ENCODE measurements around the gene CCDC121.
"Not testable (repeated sequence)": the region's sequence is repeated elsewhere in the genome, so short reads cannot be mapped to it uniquely, and the experiment has no call there.

- TF ChIP-seq ELK3 (CRISPR knock-in tag; IDR thresholded peaks at IDR 0.05); PCBP1 (IDR thresholded peaks at IDR 0.05; ENCODE audit: low read depth, low read length, poor library complexity, severe bottlenecking); STAT5A (IDR thresholded peaks at IDR 0.05; ENCODE audit: borderline replicate concordance, low read length); TAF1 (IDR thresholded peaks at IDR 0.05; ENCODE audit: control insufficient read depth, extremely low read depth, insufficient read depth, low read length, severe bottlenecking); SP1 (CRISPR knock-in tag; IDR thresholded peaks at IDR 0.05); MAFK (IDR thresholded peaks at IDR 0.05; ENCODE audit: low read length); E2F5 (CRISPR knock-in tag; IDR thresholded peaks at IDR 0.05); USF2 (CRISPR knock-in tag; IDR thresholded peaks at IDR 0.05); CEBPB (tag; IDR thresholded peaks at IDR 0.05); ZNF263 (CRISPR knock-in tag; IDR thresholded peaks at IDR 0.05; ENCODE audit: borderline replicate concordance); PRMT5 (CRISPR knock-in tag; IDR thresholded peaks at IDR 0.05); SMAD4 (CRISPR knock-in tag; conservative IDR thresholded peaks at IDR 0.05): not testable (repeated sequence)
- TF ChIP-seq, protein P1, sequence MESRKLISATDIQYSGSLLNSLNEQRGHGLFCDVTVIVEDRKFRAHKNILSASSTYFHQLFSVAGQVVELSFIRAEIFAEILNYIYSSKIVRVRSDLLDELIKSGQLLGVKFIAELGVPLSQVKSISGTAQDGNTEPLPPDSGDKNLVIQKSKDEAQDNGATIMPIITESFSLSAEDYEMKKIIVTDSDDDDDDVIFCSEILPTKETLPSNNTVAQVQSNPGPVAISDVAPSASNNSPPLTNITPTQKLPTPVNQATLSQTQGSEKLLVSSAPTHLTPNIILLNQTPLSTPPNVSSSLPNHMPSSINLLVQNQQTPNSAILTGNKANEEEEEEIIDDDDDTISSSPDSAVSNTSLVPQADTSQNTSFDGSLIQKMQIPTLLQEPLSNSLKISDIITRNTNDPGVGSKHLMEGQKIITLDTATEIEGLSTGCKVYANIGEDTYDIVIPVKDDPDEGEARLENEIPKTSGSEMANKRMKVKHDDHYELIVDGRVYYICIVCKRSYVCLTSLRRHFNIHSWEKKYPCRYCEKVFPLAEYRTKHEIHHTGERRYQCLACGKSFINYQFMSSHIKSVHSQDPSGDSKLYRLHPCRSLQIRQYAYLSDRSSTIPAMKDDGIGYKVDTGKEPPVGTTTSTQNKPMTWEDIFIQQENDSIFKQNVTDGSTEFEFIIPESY (CRISPR knock-in tag; IDR thresholded peaks at IDR 0.05), result not testable (repeated sequence)
Observed at GRCh38 chr2:27626323-27626722, 2.5 kb downstream of the CCDC121 start.

Measured in K562 (cell line).